C4-2B (cell line): Measurements from ENCODE around the gene NUSAP1.

Experiments used
- CTCF ChIP-seq: fragments of 450-650 bp; conservative IDR thresholded peaks from 2 replicates; pipeline ENCODE4 v1.5.1; 2017; ENCODE audit warnings: mild to moderate bottlenecking
- ZFX ChIP-seq: fragments of 450-650 bp; IDR thresholded peaks from 2 replicates; pipeline ENCODE4 v1.6.1; 2017

GRCh38 chr15:41333026-41333562 lies 413 bp downstream of the NUSAP1 start:
- no peak for TF ChIP-seq CTCF
- TF ChIP-seq ZFX = peak; percentile 54; the same call in 1 of the 2 replicates
